ENCODE results near the gene NR0B2. TPM values are rescaled to one million over a fixed set of nuclear protein-coding genes. Genes with fewer than 3 reads are reported as not detected.

NR0B2 gene
- total and polyA plus RNA-seq, 2 of the 13 experiments (the other 11 are each of a cell fraction or from before 2014, with no cell fraction given): 72.5 to 133 TPM

- TF ChIP-seq MED1 (CRISPR knock-in tag; IDR thresholded peaks at IDR 0.05) (peak; percentile 57; the same call in 1 of the 2 replicates), ZNF543 (CRISPR knock-in tag; IDR thresholded peaks at IDR 0.05) (no peak), ZNF510 (CRISPR knock-in tag; IDR thresholded peaks at IDR 0.05; ENCODE audit: low read depth) (0 out of 2 replicates have a peak, but pooled peaks have one; percentile 50), TFDP1 (CRISPR knock-in tag; IDR thresholded peaks at IDR 0.05; ENCODE audit: borderline replicate concordance) (no peak), ZNF614 (CRISPR knock-in tag; IDR thresholded peaks at IDR 0.05; ENCODE audit: borderline replicate concordance) (0 out of 2 replicates have a peak, but pooled peaks have one; percentile 12), TBX2 (CRISPR knock-in tag; IDR thresholded peaks at IDR 0.05; ENCODE audit: borderline replicate concordance) (peak; percentile 54; the same call in 1 of the 2 replicates), ZNF274 (CRISPR knock-in tag; IDR thresholded peaks at IDR 0.05) (0 out of 2 replicates have a peak, but pooled peaks have one; percentile 19), ETS1 (CRISPR knock-in tag; IDR thresholded peaks at IDR 0.05) (no peak), ZNF512 (CRISPR knock-in tag; IDR thresholded peaks at IDR 0.05) (no peak), ZBTB33 (CRISPR knock-in tag; IDR thresholded peaks at IDR 0.05) (no peak), CREM (IDR thresholded peaks at IDR 0.05) (no peak), CREM (CRISPR knock-in tag; IDR thresholded peaks at IDR 0.05) (no peak), ZNF282 (IDR thresholded peaks at IDR 0.05; ENCODE audit: partially characterized antibody) (no peak), PATZ1 (CRISPR knock-in tag; IDR thresholded peaks at IDR 0.05) (peak; percentile 52; the same call in 1 of the 2 replicates), GTF2F1 (IDR thresholded peaks at IDR 0.05; ENCODE audit: low read length) (no peak), SP4 (CRISPR knock-in tag; IDR thresholded peaks at IDR 0.05) (peak; percentile 25; the same call in 1 of the 2 replicates), GABPB1 (CRISPR knock-in tag; IDR thresholded peaks at IDR 0.05) (peak; percentile 32), FOXP1 (IDR thresholded peaks at IDR 0.05) (no peak), FOXP1 (CRISPR knock-in tag; IDR thresholded peaks at IDR 0.05) (no peak), DMAP1 (CRISPR knock-in tag; IDR thresholded peaks at IDR 0.05) (0 out of 2 replicates have a peak, but pooled peaks have one; percentile 15), ZKSCAN1 (IDR thresholded peaks at IDR 0.05; ENCODE audit: low read length) (no peak), ETV5 (CRISPR knock-in tag; IDR thresholded peaks at IDR 0.05; ENCODE audit: borderline replicate concordance) (0 out of 2 replicates have a peak, but pooled peaks have one; percentile 31), PCBP1 (IDR thresholded peaks at IDR 0.05; ENCODE audit: borderline replicate concordance, low read depth, low read length) (no peak)
These were observed 50.7 kb downstream of the NR0B2 start, which contains the start of gene SFN (continued) for GRCh38 chr1:26862781-26863684.

Measured in HepG2 (cell line).